ENCODE measurements around the gene NDST1. TPM values are rescaled to one million over a fixed set of nuclear protein-coding genes. Genes with fewer than 3 reads are reported as not detected.

Gene NDST1
- total RNA-seq, 2 donors from 2014 or later: 112 to 131 TPM

GRCh38 chr5:150601491-150602345 is 93.8 kb downstream of the NDST1 start:
- H3K9me3 ChIP-seq: no peaks in the 10 kb centered on the region
- peak overlapping the region; percentile 94 to 99 for H3K27ac ChIP-seq
- DNase-seq (ENCODE audit: low spot score) (no peak), ATAC-seq (ENCODE audit: insufficient number of reproducible peaks, low FRiP score, low read depth) (no peak)
- H3K36me3 ChIP-seq: no peaks in the 10 kb centered on the region
- H3K27me3 ChIP-seq (replicated peaks; ENCODE audit: insufficient read depth): no peaks in the 10 kb centered on the region
- peaks cover 72 to 97% of the 10 kb centered on the region in 2 donors for H3K4me1 ChIP-seq (ENCODE audit: control insufficient read depth in 1 of 2, low read depth in 2 of 2)
- H3K4me3 ChIP-seq: peak overlapping the region; percentile 65
- TF ChIP-seq, protein P1, sequence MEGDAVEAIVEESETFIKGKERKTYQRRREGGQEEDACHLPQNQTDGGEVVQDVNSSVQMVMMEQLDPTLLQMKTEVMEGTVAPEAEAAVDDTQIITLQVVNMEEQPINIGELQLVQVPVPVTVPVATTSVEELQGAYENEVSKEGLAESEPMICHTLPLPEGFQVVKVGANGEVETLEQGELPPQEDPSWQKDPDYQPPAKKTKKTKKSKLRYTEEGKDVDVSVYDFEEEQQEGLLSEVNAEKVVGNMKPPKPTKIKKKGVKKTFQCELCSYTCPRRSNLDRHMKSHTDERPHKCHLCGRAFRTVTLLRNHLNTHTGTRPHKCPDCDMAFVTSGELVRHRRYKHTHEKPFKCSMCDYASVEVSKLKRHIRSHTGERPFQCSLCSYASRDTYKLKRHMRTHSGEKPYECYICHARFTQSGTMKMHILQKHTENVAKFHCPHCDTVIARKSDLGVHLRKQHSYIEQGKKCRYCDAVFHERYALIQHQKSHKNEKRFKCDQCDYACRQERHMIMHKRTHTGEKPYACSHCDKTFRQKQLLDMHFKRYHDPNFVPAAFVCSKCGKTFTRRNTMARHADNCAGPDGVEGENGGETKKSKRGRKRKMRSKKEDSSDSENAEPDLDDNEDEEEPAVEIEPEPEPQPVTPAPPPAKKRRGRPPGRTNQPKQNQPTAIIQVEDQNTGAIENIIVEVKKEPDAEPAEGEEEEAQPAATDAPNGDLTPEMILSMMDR (IDR thresholded peaks at IDR 0.05): no peak

DNA sequence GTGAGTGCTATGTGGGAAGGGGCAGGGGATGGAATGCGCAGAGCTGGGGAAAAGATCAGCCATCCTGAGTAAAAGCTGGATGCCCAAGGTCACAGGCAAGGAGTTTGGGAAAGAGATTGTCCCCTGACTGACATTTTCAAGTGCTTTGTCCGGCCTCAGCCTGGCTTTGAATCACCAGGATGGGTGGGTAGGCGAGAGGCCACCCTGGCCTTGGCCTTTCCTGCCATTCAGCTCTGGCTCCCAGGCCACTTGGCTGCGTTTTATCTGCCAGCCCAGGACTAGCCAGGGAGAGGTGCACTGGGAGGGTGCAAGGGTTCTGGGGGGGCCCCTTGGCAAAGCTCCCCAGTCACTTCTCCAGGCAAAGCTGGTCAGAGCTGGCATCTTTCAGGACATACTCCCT is 95.1 kb downstream of the NDST1 start:
- H3K36me3 ChIP-seq: no peaks in the 10 kb centered on the region
- ATAC-seq (ENCODE audit: insufficient number of reproducible peaks, low FRiP score, low read depth): no peak
- H3K9me3 ChIP-seq: no peaks in the 10 kb centered on the region
- H3K4me1 ChIP-seq (ENCODE audit: control insufficient read depth in 1 of 2, low read depth in 2 of 2): peaks cover 74 to 97% of the 10 kb centered on the region in 2 donors
- no peak overlapping the region for H3K4me3 ChIP-seq
- no peaks in the 10 kb centered on the region for H3K27me3 ChIP-seq (replicated peaks; ENCODE audit: insufficient read depth)
- TF ChIP-seq, protein P1 (IDR thresholded peaks at IDR 0.05): no peak
- DNase-seq (ENCODE audit: low spot score): no peak
- H3K27ac ChIP-seq: peak overlapping the region; percentile 94 to 99

DNA sequence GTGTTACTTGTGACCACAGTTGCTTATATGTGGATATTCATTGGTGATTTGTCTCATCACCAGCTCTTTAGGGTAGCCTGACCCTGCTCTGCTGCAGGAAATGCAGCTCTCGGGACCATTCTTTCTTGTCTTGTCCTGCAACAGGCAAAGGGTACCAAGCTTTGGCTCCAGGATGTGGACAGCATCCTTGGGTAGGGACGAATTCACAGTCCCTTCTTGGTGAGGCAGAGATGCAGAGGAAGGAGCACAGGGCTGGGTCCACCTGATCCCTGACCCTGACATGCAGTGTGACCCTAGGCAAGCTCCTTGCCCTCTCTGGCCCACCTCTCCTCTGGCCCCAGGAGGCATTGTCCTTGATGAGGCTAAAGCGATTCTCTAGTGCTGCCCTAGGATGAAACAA is 95.6 kb downstream of the NDST1 start:
- Histone ChIP-seq H3K4me1 (ENCODE audit: control insufficient read depth in 1 of 2, low read depth in 2 of 2) (peaks cover 74 to 97% of the 10 kb centered on the region in 2 donors), H3K27me3 (replicated peaks; ENCODE audit: insufficient read depth) (no peaks in the 10 kb centered on the region), H3K36me3 (no peaks in the 10 kb centered on the region), H3K9me3 (no peaks in the 10 kb centered on the region), H3K27ac (peak overlapping the region; percentile 94 to 99), H3K4me3 (no peak overlapping the region)
- no peak for DNase-seq (ENCODE audit: low spot score)
- ATAC-seq (ENCODE audit: insufficient number of reproducible peaks, low FRiP score, low read depth): no peak
- TF ChIP-seq, protein P1 (IDR thresholded peaks at IDR 0.05): no peak

- Histone ChIP-seq H3K36me3 (no peaks in the 10 kb centered on the region), H3K27ac (peak overlapping the region; percentile 94 to 99), H3K4me3 (no peak overlapping the region), H3K4me1 (ENCODE audit: control insufficient read depth in 1 of 2, low read depth in 2 of 2) (peaks cover 75 to 97% of the 10 kb centered on the region in 2 donors), H3K27me3 (replicated peaks; ENCODE audit: insufficient read depth) (no peaks in the 10 kb centered on the region), H3K9me3 (no peaks in the 10 kb centered on the region)
- DNase-seq (ENCODE audit: low spot score) (no peak), ATAC-seq (ENCODE audit: insufficient number of reproducible peaks, low FRiP score, low read depth) (no peak)
- TF ChIP-seq, protein P1 (IDR thresholded peaks at IDR 0.05): no peak
Measured at GRCh38 chr5:150604010-150604409, 96.1 kb downstream of the NDST1 start.

GRCh38 chr5:150604894-150605440 is 97.0 kb downstream of the NDST1 start:
- Histone ChIP-seq H3K27me3 (replicated peaks; ENCODE audit: insufficient read depth) (no peaks in the 10 kb centered on the region), H3K4me3 (peak overlapping the region; percentile 27), H3K27ac (peak overlapping the region; percentile 94 to 99), H3K9me3 (no peaks in the 10 kb centered on the region), H3K4me1 (ENCODE audit: control insufficient read depth in 1 of 2, low read depth in 2 of 2) (peaks cover 75 to 96% of the 10 kb centered on the region in 2 donors), H3K36me3 (no peaks in the 10 kb centered on the region)
- ATAC-seq (ENCODE audit: insufficient number of reproducible peaks, low FRiP score, low read depth): no peak
- DNase-seq (ENCODE audit: low spot score): no peak
- TF ChIP-seq, protein P1 (IDR thresholded peaks at IDR 0.05): no peak

All from thoracic aorta (tissue), 2 donors.